Endothelial cell of umbilical vein (primary cell): ENCODE measurements around the gene DIDO1. TPM values are rescaled to one million over a fixed set of nuclear protein-coding genes. Genes with fewer than 3 reads are reported as not detected.
A peak's percentile ranks its signal among the peaks of the same experiment; 100 is the strongest.
"Not testable (repeated sequence)": the region's sequence is repeated elsewhere in the genome, so short reads cannot be mapped to it uniquely, and the experiment has no call there.

ENCODE experiments used
- BruUV-seq: library from RNA; stranded (reverse); fragments of 400-500 nt; replicated peaks from 2 replicates; lab custom pipeline; 2021; lab: Mats Ljungman, UMichigan
- CTCF ChIA-PET: fragments of 300-600, 350-600 bp; sonication (Branson Sonifier 250); formaldehyde crosslinking; loops from one replicate; lab custom pipeline; 2021; ENCODE audit warnings: antibody characterized with exemption, inconsistent platforms; lab: Charles Lee
- POLR2A ChIA-PET: fragments of 300-600, 350-600 bp; sonication (Branson Sonifier 250); formaldehyde crosslinking; loops from one replicate; lab custom pipeline; 2021; ENCODE audit warnings: antibody characterized with exemption, inconsistent platforms; lab: Charles Lee
- DNase-seq: peaks from one replicate; pipeline ENCODE4 v3.0.0-alpha.2; 2011; ENCODE audit warnings: low read depth, low spot score
- FAIRE-seq: peaks from 2 replicates; lab custom pipeline; 2011; peaks lifted over from hg19 to GRCh38; lab: Jason Lieb, UNC
- H2AFZ ChIP-seq: 2 replicates; pipeline ENCODE4 v1.6.0; 2012; ENCODE audit warnings: low read depth, low read length, control low read depth, inconsistent platforms
- H3K27ac ChIP-seq: 2 replicates; pipeline ENCODE4 v1.5.1; 2011; ENCODE audit warnings: low read depth, mild to moderate bottlenecking, control low read depth, low read length, moderate library complexity; ENCODE audit not compliant: insufficient read depth
- H3K27me3 ChIP-seq, 2 experiments: 2 replicates each; pipeline versions ENCODE4 v1.6.0 to v1.6.1; 2011; ENCODE audit warnings: low read length in 2 of 2, mixed read lengths in 1 of 2; ENCODE audit not compliant: control insufficient read depth in 2 of 2, insufficient read depth in 2 of 2
- H3K36me3 ChIP-seq, 2 experiments: 2 replicates in 1 of 2; 3 replicates in 1 of 2; pipeline ENCODE4 v1.5.1; 2011; ENCODE audit warnings: low read length in 2 of 2, mild to moderate bottlenecking in 1 of 2, moderate library complexity in 1 of 2; ENCODE audit not compliant: control insufficient read depth in 2 of 2, insufficient read depth in 2 of 2; ENCODE audit errors: extremely low read depth in 1 of 2
- H3K4me1 ChIP-seq: 3 replicates; pipeline ENCODE4 v1.5.1; 2011; ENCODE audit warnings: mild to moderate bottlenecking, low read length; ENCODE audit not compliant: control insufficient read depth, insufficient read depth; ENCODE audit errors: extremely low read depth
- H3K4me2 ChIP-seq: 2 replicates; pipeline ENCODE4 v1.6.1; 2011; ENCODE audit warnings: low read length, control low read depth, mixed read lengths; ENCODE audit not compliant: insufficient read depth
- H3K4me3 ChIP-seq, 3 experiments: fragments of 200-600 bp in 1 of 3; sonication (generic), shearing (Covaris generic) in 1 of 3; replicated peaks in 1 of 3; 2 replicates each; pipeline ENCODE4 v1.5.1; 2011 to 2016; ENCODE audit warnings: control low read depth in 3 of 3, low read length in 3 of 3, mild to moderate bottlenecking in 2 of 3, inconsistent platforms in 1 of 3, low read depth in 1 of 3, moderate library complexity in 1 of 3; ENCODE audit not compliant: insufficient read depth in 1 of 3
- H3K79me2 ChIP-seq: 2 replicates; pipeline ENCODE4 v1.6.0; 2012; ENCODE audit warnings: low read length, inconsistent platforms; ENCODE audit not compliant: control insufficient read depth, insufficient read depth
- H3K9ac ChIP-seq: replicated peaks from 2 replicates; pipeline ENCODE3; 2011; ENCODE audit warnings: low read length, control low read depth; ENCODE audit not compliant: insufficient read depth; ENCODE audit errors: extremely low read depth
- H3K9me1 ChIP-seq: replicated peaks from 3 replicates; pipeline ENCODE4 v1.6.0; 2011; ENCODE audit warnings: mild to moderate bottlenecking, low read length; ENCODE audit not compliant: control insufficient read depth, insufficient read depth; ENCODE audit errors: extremely low read depth
- H3K9me3 ChIP-seq: replicated peaks from 2 replicates; pipeline ENCODE4 v1.5.1; 2012; ENCODE audit warnings: low read length, inconsistent platforms; ENCODE audit not compliant: control insufficient read depth, insufficient read depth
- H4K20me1 ChIP-seq: replicated peaks from 2 replicates; pipeline ENCODE3; 2011; ENCODE audit warnings: mild to moderate bottlenecking, low read length; ENCODE audit not compliant: control insufficient read depth, insufficient read depth; ENCODE audit errors: extremely low read depth
- EZH2 ChIP-seq: IDR thresholded peaks from 2 replicates; pipeline ENCODE4 v1.6.1; 2012; ENCODE audit warnings: borderline replicate concordance, low read depth, mild to moderate bottlenecking, moderate library complexity, low read length, inconsistent platforms; ENCODE audit not compliant: severe bottlenecking
- FOS ChIP-seq: IDR thresholded peaks from 2 replicates; pipeline ENCODE4 v1.6.1; 2011; ENCODE audit warnings: mild to moderate bottlenecking, low read length, moderate library complexity, borderline replicate concordance; ENCODE audit not compliant: insufficient read depth
- JUN ChIP-seq: IDR thresholded peaks from 2 replicates; pipeline ENCODE4 v1.6.1; 2011; ENCODE audit warnings: borderline replicate concordance, low read depth; ENCODE audit not compliant: insufficient read length, insufficient read depth
- POLR2A ChIP-seq: IDR thresholded peaks from 2 replicates; pipeline ENCODE4 v1.6.1; 2012; ENCODE audit warnings: low read depth, mild to moderate bottlenecking, control low read depth, low read length
- dilution Hi-C: fragments of 300-500 bp; cut with MboI; formaldehyde crosslinking; loops from one replicate; pipeline ENCODE4 v1.15.0; 2019; ENCODE audit warnings: low sequenced_read_pairs; ENCODE audit not compliant: extremely low pct_ligation_motif_present
- intact Hi-C: fragments of 100-400 bp; cut with micrococcal nuclease; formaldehyde crosslinking; loops from one replicate; pipeline ENCODE4 v1.10.0; 2022
- polyA plus RNA-seq, 4 experiments: library from polyadenylated mRNA; depleted of rRNA in 3 of 4; stranded (reverse) in 3 of 4; unstranded in 1 of 4; fragments of >200 nt; gene quantifications; 2 replicates each; pipeline versions ENCODE4 v1.2.1 to v1.2.3, GENCODE V29; 2011 to 2012; ENCODE audit warnings: missing spikeins in 1 of 4
- total RNA-seq: library from RNA; stranded (reverse); gene quantifications from 2 replicates; pipeline ENCODE4 v1.2.3, GENCODE V29; 2021
- TF ChIP-seq, protein P1 (sequence below): IDR thresholded peaks from 2 replicates; pipeline ENCODE4 v1.6.1; 2011; ENCODE audit not compliant: insufficient read depth, insufficient read length
- TF ChIP-seq, protein P2 (sequence below), 2 donors: IDR thresholded peaks; 1 replicate in 1 of 2; 2 replicates in 1 of 2; pipeline ENCODE4 v1.5.1; 2011; ENCODE audit warnings: low read length in 2 of 2, mild to moderate bottlenecking in 2 of 2, moderate library complexity in 2 of 2, control low read depth in 1 of 2, inconsistent platforms in 1 of 2, low read depth in 1 of 2; ENCODE audit not compliant: insufficient read depth in 1 of 2; ENCODE audit errors: extremely low read depth in 1 of 2

The DIDO1 gene
- total and polyA plus RNA-seq, 2 donors (not counting 3 experiments of a cell fraction or from before 2014, with no cell fraction given), result 22.1 to 51.2 TPM

DNA sequence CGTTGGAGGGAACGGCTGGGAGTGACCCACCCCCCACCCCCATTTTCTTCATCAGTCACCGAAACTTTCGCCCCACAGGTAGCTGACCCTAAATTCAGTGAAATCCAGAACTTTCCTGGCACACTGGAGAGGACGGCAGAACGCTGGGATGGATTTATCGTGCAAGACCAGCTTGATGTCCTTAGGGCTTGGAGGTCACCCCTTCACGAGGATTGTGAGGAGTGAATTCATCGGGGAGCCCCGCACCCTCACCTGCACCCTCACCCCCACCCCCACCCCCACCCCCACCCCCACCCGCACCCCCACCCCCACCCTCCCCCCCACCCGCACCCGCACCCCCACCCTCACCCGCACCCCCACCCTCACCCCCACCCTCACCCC, 51.4 kb downstream of the DIDO1 start:
- no peak overlapping the region for H2AFZ ChIP-seq
- peaks cover 9% of the 10 kb centered on the region for H3K4me1 ChIP-seq
- no peaks in the 10 kb centered on the region for H4K20me1 ChIP-seq
- BruUV-seq, result no TSS peak
- H3K27me3 ChIP-seq, result peaks cover 0 to 3% of the 10 kb centered on the region in 2 experiments
- no peaks in the 10 kb centered on the region for H3K36me3 ChIP-seq
- CTCF ChIA-PET, result interaction anchor here (0.7 to 4.9 kb wide), 19 partner anchors 7 to 348 kb away, joined by 3 to 38 read pairs (median 4); partner anchors contain the start of genes COL9A3, GID8 and TCFL5
- no peak overlapping the region for H3K4me3 ChIP-seq
- FAIRE-seq (no peak), DNase-seq (no peak)
- POLR2A ChIA-PET, result no interaction called here
- H3K4me2 ChIP-seq, result no peak overlapping the region
- no peaks in the 10 kb centered on the region for H3K9me1 ChIP-seq
- no peaks in the 10 kb centered on the region for H3K9me3 ChIP-seq
- TF ChIP-seq, protein P1, sequence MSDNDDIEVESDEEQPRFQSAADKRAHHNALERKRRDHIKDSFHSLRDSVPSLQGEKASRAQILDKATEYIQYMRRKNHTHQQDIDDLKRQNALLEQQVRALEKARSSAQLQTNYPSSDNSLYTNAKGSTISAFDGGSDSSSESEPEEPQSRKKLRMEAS, result no peak
- TF ChIP-seq POLR2A (no peak), FOS (no peak), EZH2 (no peak), JUN (no peak)
- no peak overlapping the region for H3K9ac ChIP-seq
- intact Hi-C loops (no loop called here), dilution Hi-C loops (no loop called here)
- H3K79me2 ChIP-seq, result no peaks in the 10 kb centered on the region
- H3K27ac ChIP-seq, result no peak overlapping the region

DNA sequence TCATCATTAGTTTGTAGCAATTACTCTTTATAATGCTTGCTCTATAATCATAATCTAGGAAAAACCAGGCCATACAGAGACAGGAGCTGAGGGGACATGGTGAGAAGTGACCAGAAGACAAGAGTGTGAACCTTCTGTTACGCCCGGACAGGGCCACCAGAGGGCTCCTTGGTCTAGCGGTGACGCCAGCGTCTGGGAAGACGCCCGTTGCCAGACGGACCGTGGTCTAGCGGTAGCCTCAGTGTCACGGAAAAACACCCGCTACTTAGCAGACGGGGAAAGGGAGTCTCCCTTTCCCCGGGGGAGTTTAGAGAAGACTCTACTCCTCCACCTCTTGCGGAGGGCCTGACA, 52.6 kb downstream of the DIDO1 start:
- H3K9me1 ChIP-seq, H4K20me1 ChIP-seq, H3K4me2 ChIP-seq, H3K79me2 ChIP-seq, H2AFZ ChIP-seq, H3K36me3 ChIP-seq, dilution Hi-C loops, H3K9ac ChIP-seq, H3K4me3 ChIP-seq, H3K27ac ChIP-seq, H3K27me3 ChIP-seq, BruUV-seq, POLR2A ChIA-PET, H3K4me1 ChIP-seq, H3K9me3 ChIP-seq: not testable (repeated sequence)
- CTCF ChIA-PET, result interaction anchor here (1.0 to 4.9 kb wide), 7 partner anchors 12 to 135 kb away, joined by 3 to 38 read pairs (median 9); partner anchors contain the start of gene TCFL5
- TF ChIP-seq, protein P2, sequence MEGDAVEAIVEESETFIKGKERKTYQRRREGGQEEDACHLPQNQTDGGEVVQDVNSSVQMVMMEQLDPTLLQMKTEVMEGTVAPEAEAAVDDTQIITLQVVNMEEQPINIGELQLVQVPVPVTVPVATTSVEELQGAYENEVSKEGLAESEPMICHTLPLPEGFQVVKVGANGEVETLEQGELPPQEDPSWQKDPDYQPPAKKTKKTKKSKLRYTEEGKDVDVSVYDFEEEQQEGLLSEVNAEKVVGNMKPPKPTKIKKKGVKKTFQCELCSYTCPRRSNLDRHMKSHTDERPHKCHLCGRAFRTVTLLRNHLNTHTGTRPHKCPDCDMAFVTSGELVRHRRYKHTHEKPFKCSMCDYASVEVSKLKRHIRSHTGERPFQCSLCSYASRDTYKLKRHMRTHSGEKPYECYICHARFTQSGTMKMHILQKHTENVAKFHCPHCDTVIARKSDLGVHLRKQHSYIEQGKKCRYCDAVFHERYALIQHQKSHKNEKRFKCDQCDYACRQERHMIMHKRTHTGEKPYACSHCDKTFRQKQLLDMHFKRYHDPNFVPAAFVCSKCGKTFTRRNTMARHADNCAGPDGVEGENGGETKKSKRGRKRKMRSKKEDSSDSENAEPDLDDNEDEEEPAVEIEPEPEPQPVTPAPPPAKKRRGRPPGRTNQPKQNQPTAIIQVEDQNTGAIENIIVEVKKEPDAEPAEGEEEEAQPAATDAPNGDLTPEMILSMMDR (IDR thresholded peaks at IDR 0.05; ENCODE audit: extremely low read depth in 1 of 2, insufficient read depth in 1 of 2, low read depth in 1 of 2, low read length in 2 of 2), result peak; percentile 35 to 49
- intact Hi-C loops, result loop anchor here (1.0 kb wide), 1 partner anchor 136 kb away; no protein-coding TSS in a partner anchor
- FAIRE-seq (peak; percentile 82), DNase-seq (peak; percentile 36)
